B cell (primary cell): ENCODE data around the gene ARL5B. TPM values are rescaled to one million over a fixed set of nuclear protein-coding genes. Genes with fewer than 3 reads are reported as not detected.

Experiments used
- ATAC-seq: fragments of 200-7000 bp; cut with Tn5 transposase; one replicate; pipeline ENCODE4 v1.10.0; 2021; ENCODE audit warnings: low read depth, mild to moderate bottlenecking, moderate number of reproducible peaks, moderate library complexity
- CTCF ChIA-PET: fragments of 350-600 bp; sonication (Branson Sonifier 250); formaldehyde crosslinking; loops from one replicate; lab custom pipeline; 2021; ENCODE audit warnings: antibody characterized with exemption, inconsistent platforms; lab: Charles Lee
- POLR2A ChIA-PET: fragments of 350-600 bp; sonication (Branson Sonifier 250); formaldehyde crosslinking; loops from one replicate; lab custom pipeline; 2021; ENCODE audit warnings: antibody characterized with exemption; lab: Charles Lee
- DNase-seq: peaks from one replicate; pipeline ENCODE4 v3.0.0; 2013
- H2AFZ ChIP-seq: 2 replicates; pipeline ENCODE4 v1.6.1; 2012; ENCODE audit warnings: mild to moderate bottlenecking, low read depth, low read length; ENCODE audit not compliant: insufficient read depth, poor library complexity, severe bottlenecking
- H3K27ac ChIP-seq, 2 donors: 1 replicate in 1 of 2; 2 replicates in 1 of 2; pipeline ENCODE4 v1.5.1; 2012 to 2013; ENCODE audit warnings: low read length in 2 of 2, mild to moderate bottlenecking in 2 of 2, moderate library complexity in 1 of 2
- H3K27me3 ChIP-seq, 4 experiments: fragments of 200-600 bp in 1 of 4; sonication (generic) in 1 of 4; replicated peaks in 1 of 4; 1 replicate in 2 of 4; 2 replicates in 2 of 4; pipeline versions ENCODE4 v1.6.1 to v1.7.0; 2013 to 2016; ENCODE audit warnings: low read length in 3 of 4, mild to moderate bottlenecking in 2 of 4, mixed read lengths in 1 of 4, moderate library complexity in 1 of 4; ENCODE audit not compliant: insufficient read depth in 4 of 4, control insufficient read depth in 3 of 4; ENCODE audit errors: control extremely low read depth in 1 of 4
- H3K36me3 ChIP-seq, 2 experiments: replicated peaks in 1 of 2; 1 replicate in 1 of 2; 2 replicates in 1 of 2; pipeline versions ENCODE4 v1.6.1 to v1.7.1; 2013; ENCODE audit warnings: low read length in 1 of 2; ENCODE audit not compliant: insufficient read depth in 2 of 2, control insufficient read depth in 1 of 2; ENCODE audit errors: control extremely low read depth in 1 of 2, extremely low read depth in 1 of 2
- H3K4me1 ChIP-seq, 2 donors: fragments of 200-600 bp in 1 of 2; sonication (generic) in 1 of 2; 1 replicate in 1 of 2; 2 replicates in 1 of 2; pipeline versions ENCODE4 v1.5.1 to v1.6.1; 2013 to 2017; ENCODE audit warnings: low read length in 2 of 2; ENCODE audit not compliant: control insufficient read depth in 2 of 2, insufficient read depth in 2 of 2
- H3K4me2 ChIP-seq: replicated peaks from 2 replicates; pipeline ENCODE3; 2012; ENCODE audit warnings: mild to moderate bottlenecking, low read depth, low read length; ENCODE audit not compliant: poor library complexity, severe bottlenecking
- H3K4me3 ChIP-seq, 5 experiments: fragments of 200-600 bp in 1 of 5; sonication (generic) in 1 of 5; 1 replicate in 3 of 5; 2 replicates in 2 of 5; pipeline versions ENCODE4 v1.5.1 to v1.7.0; 2011 to 2016; ENCODE audit warnings: low read length in 4 of 5, mild to moderate bottlenecking in 4 of 5, low read depth in 2 of 5, control low read depth in 1 of 5, moderate library complexity in 1 of 5; ENCODE audit not compliant: insufficient read depth in 1 of 5; ENCODE audit errors: control extremely low read depth in 1 of 5, extremely low read depth in 1 of 5
- H3K79me2 ChIP-seq: fragments of 200-600 bp; sonication (generic); one replicate; pipeline ENCODE4 v1.6.0; 2016; ENCODE audit warnings: low read length; ENCODE audit not compliant: control insufficient read depth, insufficient read depth
- H3K9ac ChIP-seq: fragments of 200-600 bp; sonication (generic); 2 replicates; pipeline ENCODE4 v1.6.1; 2017; ENCODE audit warnings: mild to moderate bottlenecking, low read length, moderate library complexity
- H3K9me3 ChIP-seq, 3 donors: one replicate each; pipeline versions ENCODE4 v1.6.1 to v1.7.1; 2013; ENCODE audit warnings: low read length in 2 of 3; ENCODE audit not compliant: control insufficient read depth in 2 of 3, insufficient read depth in 1 of 3; ENCODE audit errors: control extremely low read depth in 1 of 3
- H4K20me1 ChIP-seq: 2 replicates; pipeline ENCODE4 v1.6.0; 2012; ENCODE audit warnings: mild to moderate bottlenecking, low read length; ENCODE audit not compliant: insufficient read depth, control insufficient read depth, poor library complexity, severe bottlenecking
- H3K27ac Mint-ChIP-seq: one replicate; pipeline ENCODE4 v1.8.0; 2021; ENCODE audit warnings: mixed read lengths
- H3K27me3 Mint-ChIP-seq: one replicate; pipeline ENCODE4 v1.8.0; 2021; ENCODE audit warnings: mixed read lengths
- H3K4me1 Mint-ChIP-seq: one replicate; pipeline ENCODE4 v1.8.0; 2021; ENCODE audit warnings: mixed read lengths
- H3K4me3 Mint-ChIP-seq: one replicate; pipeline ENCODE4 v1.8.0; 2021; ENCODE audit warnings: mixed read lengths
- H3K9me3 Mint-ChIP-seq: one replicate; pipeline ENCODE4 v1.8.0; 2022; ENCODE audit warnings: mixed read lengths; ENCODE audit not compliant: insufficient read depth
- EZH2 ChIP-seq: IDR thresholded peaks from 2 replicates; pipeline ENCODE4 v1.6.1; 2012; ENCODE audit warnings: borderline replicate concordance, low read depth, mild to moderate bottlenecking, moderate library complexity, low read length; ENCODE audit not compliant: insufficient read depth, poor library complexity, severe bottlenecking
- WGBS: methylation state at CpG from one replicate; pipeline ENCODE4 v1.1.5; 2013; ENCODE audit warnings: missing lambda C conversion rate; ENCODE audit not compliant: insufficient coverage; 5-methylcytosine and 5-hydroxymethylcytosine counted together
- intact Hi-C: fragments of 100-400 bp; cut with micrococcal nuclease; formaldehyde crosslinking; loops from one replicate; pipeline ENCODE4 v1.10.0; 2022
- polyA plus RNA-seq: library from polyadenylated mRNA; depleted of rRNA; stranded (reverse); fragments of >200 nt; gene quantifications from 2 replicates; pipeline ENCODE4 v1.2.3, GENCODE V29; 2012
- total RNA-seq, 2 donors: library from RNA; stranded (reverse); fragments of 120-200 nt in 1 of 2; gene quantifications; 1 replicate in 1 of 2; 2 replicates in 1 of 2; pipeline versions ENCODE4 v1.2.3 to v1.2.4, GENCODE V29; 2013 to 2022
- TF ChIP-seq, protein P1 (sequence below): fragments of 200-600 bp; IDR thresholded peaks from one replicate; pipeline ENCODE4 v1.8.0; 2022; ENCODE audit warnings: antibody characterized with exemption, mild to moderate bottlenecking

Gene ARL5B
- total and polyA plus RNA-seq, 2 donors (not counting 1 experiment from before 2014, with no cell fraction given), result 5.2 to 13.4 TPM

DNA sequence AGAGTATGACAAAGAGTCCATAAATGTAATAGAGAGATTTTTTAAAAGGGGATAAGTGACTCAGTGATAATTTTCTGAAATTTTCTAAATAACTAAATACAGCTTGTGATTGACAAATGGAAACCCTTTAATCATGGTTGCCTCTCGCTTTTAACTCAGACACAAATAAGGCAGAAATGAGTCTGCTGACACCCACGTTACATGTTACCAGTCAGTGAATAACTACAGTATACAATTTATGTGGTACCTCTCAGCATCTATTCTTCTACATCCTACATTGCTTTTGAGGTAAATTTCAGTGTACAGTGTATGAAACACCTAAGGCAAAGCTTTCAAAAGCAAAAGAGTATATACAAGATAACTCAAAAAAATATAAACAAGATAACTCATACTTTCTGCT lies 12.1 kb upstream of the ARL5B start:
- Histone ChIP-seq H3K79me2 (peaks cover 26% of the 10 kb centered on the region), H3K27me3 (no peaks in the 10 kb centered on the region), H3K4me2 (no peak overlapping the region), H4K20me1 (no peaks in the 10 kb centered on the region), H3K36me3 (peaks cover 0 to 2% of the 10 kb centered on the region in 2 experiments), H3K4me1 (peaks cover 16 to 26% of the 10 kb centered on the region in 2 donors), H3K9me3 (no peaks in the 10 kb centered on the region), H3K9ac (no peak overlapping the region), H3K27ac (no peak overlapping the region), H2AFZ (no peak overlapping the region), H3K4me3 (no peak overlapping the region)
- ATAC-seq (no peak), DNase-seq (no peak)
- TF ChIP-seq, protein P1, sequence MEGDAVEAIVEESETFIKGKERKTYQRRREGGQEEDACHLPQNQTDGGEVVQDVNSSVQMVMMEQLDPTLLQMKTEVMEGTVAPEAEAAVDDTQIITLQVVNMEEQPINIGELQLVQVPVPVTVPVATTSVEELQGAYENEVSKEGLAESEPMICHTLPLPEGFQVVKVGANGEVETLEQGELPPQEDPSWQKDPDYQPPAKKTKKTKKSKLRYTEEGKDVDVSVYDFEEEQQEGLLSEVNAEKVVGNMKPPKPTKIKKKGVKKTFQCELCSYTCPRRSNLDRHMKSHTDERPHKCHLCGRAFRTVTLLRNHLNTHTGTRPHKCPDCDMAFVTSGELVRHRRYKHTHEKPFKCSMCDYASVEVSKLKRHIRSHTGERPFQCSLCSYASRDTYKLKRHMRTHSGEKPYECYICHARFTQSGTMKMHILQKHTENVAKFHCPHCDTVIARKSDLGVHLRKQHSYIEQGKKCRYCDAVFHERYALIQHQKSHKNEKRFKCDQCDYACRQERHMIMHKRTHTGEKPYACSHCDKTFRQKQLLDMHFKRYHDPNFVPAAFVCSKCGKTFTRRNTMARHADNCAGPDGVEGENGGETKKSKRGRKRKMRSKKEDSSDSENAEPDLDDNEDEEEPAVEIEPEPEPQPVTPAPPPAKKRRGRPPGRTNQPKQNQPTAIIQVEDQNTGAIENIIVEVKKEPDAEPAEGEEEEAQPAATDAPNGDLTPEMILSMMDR, result no peak
- TF ChIP-seq EZH2, result no peak
- WGBS, result no CpG with 5 or more reads among the region's 2 CpGs
- intact Hi-C loops, result no loop called here
- ChIA-PET CTCF (interaction anchor here (1.2 kb wide), 1 partner anchor 1041 kb away, joined by 3 read pairs; no protein-coding TSS in a partner anchor), POLR2A (no interaction called here)
- H3K9me3 Mint-ChIP-seq, result no peaks in the 10 kb centered on the region
- peaks cover 33% of the 10 kb centered on the region for H3K4me1 Mint-ChIP-seq
- H3K27ac Mint-ChIP-seq, result no peak overlapping the region
- no peaks in the 10 kb centered on the region for H3K27me3 Mint-ChIP-seq
- no peak overlapping the region for H3K4me3 Mint-ChIP-seq

DNA sequence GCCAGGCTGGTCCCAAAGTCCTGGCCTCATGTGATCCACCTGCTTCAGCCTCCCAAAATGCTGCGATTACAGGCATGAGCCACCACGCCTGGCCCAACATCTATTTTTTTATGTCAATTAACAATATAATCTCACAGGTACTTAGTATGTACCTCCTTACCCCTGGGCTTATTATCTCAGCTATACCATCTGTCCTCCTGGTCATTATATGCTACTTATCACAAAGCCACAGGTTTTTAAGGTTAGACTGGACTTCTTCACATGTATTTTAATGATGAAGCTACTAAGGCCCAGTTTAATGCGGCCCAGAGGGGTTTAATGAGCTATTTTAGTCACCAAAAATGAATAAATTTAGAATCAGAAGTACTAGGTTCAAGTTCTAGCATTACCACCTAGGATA lies 11.3 kb upstream of the ARL5B start:
- peaks cover 16 to 27% of the 10 kb centered on the region in 2 donors for H3K4me1 ChIP-seq
- WGBS, result no CpG with 5 or more reads among the region's 3 CpGs
- H3K27me3 Mint-ChIP-seq, result no peaks in the 10 kb centered on the region
- H3K27me3 ChIP-seq, result no peaks in the 10 kb centered on the region
- intact Hi-C loops, result no loop called here
- ATAC-seq, result no peak
- H2AFZ ChIP-seq, result no peak overlapping the region
- no peaks in the 10 kb centered on the region for H3K9me3 Mint-ChIP-seq
- H4K20me1 ChIP-seq, result no peaks in the 10 kb centered on the region
- H3K4me2 ChIP-seq, result no peak overlapping the region
- H3K4me1 Mint-ChIP-seq, result peaks cover 36% of the 10 kb centered on the region
- no peak overlapping the region for H3K27ac ChIP-seq
- ChIA-PET CTCF (interaction anchor here (0.6 to 1.7 kb wide), 3 partner anchors 11 to 1041 kb away, joined by 3 to 5 read pairs (median 4); partner anchors contain the start of gene ARL5B), POLR2A (no interaction called here)
- no peak for DNase-seq
- no peak overlapping the region for H3K27ac Mint-ChIP-seq
- no peaks in the 10 kb centered on the region for H3K9me3 ChIP-seq
- no peak overlapping the region for H3K9ac ChIP-seq
- peaks cover 26% of the 10 kb centered on the region for H3K79me2 ChIP-seq
- no peak overlapping the region for H3K4me3 ChIP-seq
- H3K4me3 Mint-ChIP-seq, result no peak overlapping the region
- peaks cover 0 to 1% of the 10 kb centered on the region in 2 experiments for H3K36me3 ChIP-seq
- TF ChIP-seq, protein P1, result no peak
- no peak for TF ChIP-seq EZH2
